ENCODE data around the gene DPP7. TPM values are rescaled to one million over a fixed set of nuclear protein-coding genes. Genes with fewer than 3 reads are reported as not detected.
A peak's percentile ranks its signal among the peaks of the same experiment; 100 is the strongest.
"Not testable (repeated sequence)": the region's sequence is repeated elsewhere in the genome, so short reads cannot be mapped to it uniquely, and the experiment has no call there.

DPP7 gene
- total RNA-seq, 2 experiments from 2014 or later, result 206 to 259 TPM

DNA sequence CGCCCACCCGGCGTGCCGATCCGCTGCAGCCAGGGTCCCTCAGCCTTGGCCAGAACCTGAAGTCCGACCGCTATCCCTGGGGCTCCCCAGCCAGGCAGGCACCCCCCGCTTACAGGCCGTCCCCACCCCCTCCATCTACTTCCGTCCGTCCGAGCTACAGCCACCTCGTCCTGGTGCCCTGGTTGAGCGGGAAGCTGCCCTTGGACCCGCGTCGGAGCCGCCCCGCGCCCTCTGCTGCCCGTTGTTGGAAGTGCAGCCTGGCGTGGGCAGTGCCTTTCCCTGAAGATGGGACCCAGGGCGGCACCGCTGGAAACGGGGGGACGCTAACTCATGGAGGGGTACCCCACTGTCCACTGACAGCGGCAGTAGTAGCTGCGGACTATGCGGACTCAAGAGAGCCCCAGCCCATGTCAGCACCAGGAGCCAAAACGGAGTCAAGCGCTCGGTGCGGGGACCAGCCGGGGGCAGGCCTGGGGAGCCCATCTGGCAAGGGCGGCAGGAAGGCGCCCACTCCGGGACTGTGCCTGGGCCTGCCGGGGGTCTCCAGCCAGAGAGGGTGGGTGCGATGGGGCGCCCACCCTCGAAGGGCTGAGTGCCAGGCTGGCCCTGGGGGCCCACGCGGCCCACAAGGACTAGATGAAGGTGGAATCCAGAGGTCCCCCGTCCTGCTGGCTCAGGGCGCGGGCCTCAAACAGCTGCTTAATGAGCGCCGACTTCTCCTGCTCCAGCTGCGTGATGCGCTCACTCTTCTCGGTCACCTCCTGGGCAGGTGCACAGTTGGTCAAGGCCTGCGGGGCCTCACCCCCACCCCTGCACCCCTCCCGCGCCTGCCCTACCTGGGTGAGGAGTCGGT lies 50.3 kb downstream of the DPP7 start:
- ChIA-PET POLR2A (no interaction called here), CTCF (interaction anchor here (0.8 to 10.6 kb wide), 10 partner anchors 9 to 276 kb away, joined by 3 to 157 read pairs (median 4); partner anchors contain the start of genes ABCA2, FUT7, MAN1B1 and NPDC1)
- Mint-ChIP-seq H3K27ac (no peak overlapping the region), H3K27me3 (no peaks in the 10 kb centered on the region), H3K4me3 (no peak overlapping the region), H3K36me3 (ENCODE audit: low read depth) (peaks cover 10% of the 10 kb centered on the region), H3K9me3 (no peaks in the 10 kb centered on the region), H3K4me1 (peaks cover 12% of the 10 kb centered on the region)
- peak; percentile 56 for DNase-seq

GRCh38 chr9:137063311-137064026 lies 51.1 kb downstream of the DPP7 start:
- no peak overlapping the region for H3K27ac Mint-ChIP-seq
- H3K4me3 Mint-ChIP-seq, result no peak overlapping the region
- CTCF ChIA-PET, result interaction anchor here (0.8 to 10.6 kb wide), 10 partner anchors 8 to 275 kb away, joined by 3 to 157 read pairs (median 4); partner anchors contain the start of genes ABCA2, FUT7, MAN1B1 and NPDC1
- H3K36me3 Mint-ChIP-seq (ENCODE audit: low read depth), result peaks cover 10% of the 10 kb centered on the region
- POLR2A ChIA-PET, result no interaction called here
- no peak for DNase-seq
- H3K27me3 Mint-ChIP-seq, result no peaks in the 10 kb centered on the region
- H3K4me1 Mint-ChIP-seq, result peaks cover 9% of the 10 kb centered on the region
- H3K9me3 Mint-ChIP-seq, result no peaks in the 10 kb centered on the region

GRCh38 chr9:137062798-137063197 lies 51.7 kb downstream of the DPP7 start:
- H3K9me3 Mint-ChIP-seq; H3K27me3 Mint-ChIP-seq; DNase-seq; H3K4me1 Mint-ChIP-seq; H3K36me3 Mint-ChIP-seq (ENCODE audit: low read depth); POLR2A ChIA-PET; H3K27ac Mint-ChIP-seq; H3K4me3 Mint-ChIP-seq: not testable (repeated sequence)
- CTCF ChIA-PET, result interaction anchor here (1.9 to 10.6 kb wide), 2 partner anchors 24 to 28 kb away, joined by 6 to 157 read pairs; partner anchors contain the start of genes ABCA2, FUT7 and MAN1B1

GRCh38 chr9:137062384-137062783 lies 52.1 kb downstream of the DPP7 start:
- CTCF ChIA-PET, result interaction anchor here (1.9 to 10.6 kb wide), 2 partner anchors 24 to 28 kb away, joined by 6 to 157 read pairs; partner anchors contain the start of genes ABCA2, FUT7 and MAN1B1
- no peak for DNase-seq
- no peaks in the 10 kb centered on the region for H3K9me3 Mint-ChIP-seq
- H3K4me1 Mint-ChIP-seq, result no peaks in the 10 kb centered on the region
- H3K36me3 Mint-ChIP-seq (ENCODE audit: low read depth), result peaks cover 5% of the 10 kb centered on the region
- H3K27me3 Mint-ChIP-seq, result no peaks in the 10 kb centered on the region
- POLR2A ChIA-PET, result no interaction called here
- H3K4me3 Mint-ChIP-seq, result no peak overlapping the region
- H3K27ac Mint-ChIP-seq, result no peak overlapping the region

Other genes starting within 250 kb of the DPP7 start
- gene EDF1, start 248.4 kb downstream of the DPP7 start, total RNA-seq, result 100 to 1,000 TPM; 290 to 291 TPM
- 10 to 100 TPM; 39.4 to 49.4 TPM for gene TRAF2, start 228.2 kb downstream of the DPP7 start, total RNA-seq
- gene FBXW5, start 170.0 kb downstream of the DPP7 start, total RNA-seq, result 100 to 1,000 TPM; 116 to 123 TPM
- gene C8G, start 169.5 kb downstream of the DPP7 start, total RNA-seq, result 1 to 10 TPM in 1 of 2 experiments, under 1 TPM in 1; 0.85 to 1.8 TPM
- 1 to 10 TPM; 3.1 to 3.5 TPM for gene LCN12, start 162.5 kb downstream of the DPP7 start, total RNA-seq
- 10 to 100 TPM; 22.1 to 24.0 TPM for gene PTGDS, start 137.2 kb downstream of the DPP7 start, total RNA-seq
- under 1 TPM; 0.48 to 0.67 TPM for gene LCNL1, start 131.7 kb downstream of the DPP7 start, total RNA-seq
- 10 to 100 TPM; 80.2 to 98.4 TPM for gene PAXX, start 122.3 kb downstream of the DPP7 start, total RNA-seq
- gene CLIC3, start 118.2 kb downstream of the DPP7 start, total RNA-seq, result 1 to 10 TPM; 2.6 to 4.4 TPM
- gene ABCA2, start 86.5 kb downstream of the DPP7 start, total RNA-seq, result 10 to 100 TPM; 67.7 to 70.3 TPM
- gene FUT7, start 82.6 kb downstream of the DPP7 start, total RNA-seq, result 10 to 100 TPM in 1 of 2 experiments, 1 to 10 TPM in 1; 8.9 to 10.3 TPM
- gene NPDC1, start 68.6 kb downstream of the DPP7 start, total RNA-seq, result 10 to 100 TPM; 35.5 to 41.4 TPM
- gene ENTPD2, start 60.7 kb downstream of the DPP7 start, total RNA-seq, result not detected
- 10 to 100 TPM; 33.8 to 40.6 TPM for gene SAPCD2, start 44.2 kb downstream of the DPP7 start, total RNA-seq
- 10 to 100 TPM; 19.1 to 21.9 TPM for gene UAP1L1, start 37.2 kb downstream of the DPP7 start, total RNA-seq
- gene MAN1B1, start 27.7 kb downstream of the DPP7 start, total RNA-seq, result 10 to 100 TPM; 43.0 to 55.0 TPM
- gene GRIN1, start 24.4 kb upstream of the DPP7 start, total RNA-seq, result under 1 TPM in 1 of 2 experiments, not detected in 1; 0.05 TPM
- gene LRRC26, start 55.3 kb upstream of the DPP7 start, total RNA-seq, result not detected
- not detected for gene TMEM210, start 57.3 kb upstream of the DPP7 start, total RNA-seq
- 10 to 100 TPM; 61.3 to 76.1 TPM for gene ANAPC2, start 73.8 kb upstream of the DPP7 start, total RNA-seq
- gene SSNA1, start 73.9 kb upstream of the DPP7 start, total RNA-seq, result 10 to 100 TPM; 74.8 to 81.3 TPM
- 1 to 10 TPM; 8.9 TPM for gene TPRN, start 86.0 kb upstream of the DPP7 start, total RNA-seq
- gene TMEM203, start 90.9 kb upstream of the DPP7 start, total RNA-seq, result 10 to 100 TPM; 28.5 to 34.0 TPM
- 10 to 100 TPM; 38.4 to 44.2 TPM for gene NDOR1, start 91.0 kb upstream of the DPP7 start, total RNA-seq
- 1 to 10 TPM; 2.1 to 2.7 TPM for gene RNF208, start 107.5 kb upstream of the DPP7 start, total RNA-seq
- gene CYSRT1, start 110.4 kb upstream of the DPP7 start, total RNA-seq, result under 1 TPM; 0.35 to 0.72 TPM
- gene RNF224, start 112.8 kb upstream of the DPP7 start, total RNA-seq, result under 1 TPM in 1 of 2 experiments, not detected in 1; 0.10 TPM
- gene SLC34A3, start 116.2 kb upstream of the DPP7 start, total RNA-seq, result not detected
- 100 to 1,000 TPM; 355 to 382 TPM for gene TUBB4B, start 126.6 kb upstream of the DPP7 start, total RNA-seq
- gene STPG3, start 136.6 kb upstream of the DPP7 start, total RNA-seq, result not detected
- gene NELFB, start 140.6 kb upstream of the DPP7 start, total RNA-seq, result 10 to 100 TPM; 54.1 to 66.6 TPM
- 1 to 10 TPM; 6.0 to 7.1 TPM for gene TOR4A, start 163.0 kb upstream of the DPP7 start, total RNA-seq
- under 1 TPM; 0.32 to 0.44 TPM for gene NRARP, start 187.5 kb upstream of the DPP7 start, total RNA-seq